Measurements from ENCODE around the gene CACHD1.
A peak's percentile ranks its signal among the peaks of the same experiment; 100 is the strongest.

Gene CACHD1

GRCh38 chr1:64469977-64470664 lies at the start of gene CACHD1:
TSS of gene CACHD1 (plus strand) at chr1:64470129. CDS start at chr1:64470745, 616 bp downstream.
- Histone ChIP-seq H3K4me1 (ENCODE audit: control insufficient read depth, insufficient read depth, low read length) (peaks cover 3% of the 10 kb centered on the region), H3K36me3 (ENCODE audit: control insufficient read depth, insufficient read depth, low read length, severe bottlenecking) (no peaks in the 10 kb centered on the region), H3K9ac (ENCODE audit: low read length) (peak within 1 kb of the TSS; percentile 86), H3K27me3 (replicated peaks; ENCODE audit: control insufficient read depth, insufficient read depth, low read length) (no peaks in the 10 kb centered on the region), H3K4me3 (ENCODE audit: low read length) (peak within 1 kb of the TSS; percentile 88), H3K9me3 (ENCODE audit: control insufficient read depth, low read length) (no peaks in the 10 kb centered on the region)
- peak; percentile 91 for DNase-seq (ENCODE audit: low read depth)

GRCh38 chr1:64421377-64421776 lies 48.6 kb upstream of the CACHD1 start:
- no peaks in the 10 kb centered on the region for H3K9me3 ChIP-seq (ENCODE audit: control insufficient read depth, low read length)
- no peak for DNase-seq (ENCODE audit: low read depth)
- H3K27me3 ChIP-seq (replicated peaks; ENCODE audit: control insufficient read depth, insufficient read depth, low read length) = no peaks in the 10 kb centered on the region
- no peak overlapping the region for H3K9ac ChIP-seq (ENCODE audit: low read length)
- H3K4me3 ChIP-seq (ENCODE audit: low read length) = no peak overlapping the region
- no peaks in the 10 kb centered on the region for H3K36me3 ChIP-seq (ENCODE audit: control insufficient read depth, insufficient read depth, low read length, severe bottlenecking)
- peaks cover 8% of the 10 kb centered on the region for H3K4me1 ChIP-seq (ENCODE audit: control insufficient read depth, insufficient read depth, low read length)

GRCh38 chr1:64423526-64423925 lies 46.4 kb upstream of the CACHD1 start:
- no peak overlapping the region for H3K4me3 ChIP-seq (ENCODE audit: low read length)
- no peaks in the 10 kb centered on the region for H3K36me3 ChIP-seq (ENCODE audit: control insufficient read depth, insufficient read depth, low read length, severe bottlenecking)
- H3K4me1 ChIP-seq (ENCODE audit: control insufficient read depth, insufficient read depth, low read length) = peaks cover 15% of the 10 kb centered on the region
- no peak for DNase-seq (ENCODE audit: low read depth)
- no peak overlapping the region for H3K9ac ChIP-seq (ENCODE audit: low read length)
- H3K9me3 ChIP-seq (ENCODE audit: control insufficient read depth, low read length) = no peaks in the 10 kb centered on the region
- H3K27me3 ChIP-seq (replicated peaks; ENCODE audit: control insufficient read depth, insufficient read depth, low read length) = no peaks in the 10 kb centered on the region

- no peak for DNase-seq (ENCODE audit: low read depth)
Measured at GRCh38 chr1:64424412-64424811, 45.5 kb upstream of the CACHD1 start.

GRCh38 chr1:64425521-64425920 lies 44.4 kb upstream of the CACHD1 start:
- Histone ChIP-seq H3K4me3 (ENCODE audit: low read length) (no peak overlapping the region), H3K9ac (ENCODE audit: low read length) (no peak overlapping the region), H3K4me1 (ENCODE audit: control insufficient read depth, insufficient read depth, low read length) (peaks cover 15% of the 10 kb centered on the region), H3K9me3 (ENCODE audit: control insufficient read depth, low read length) (no peaks in the 10 kb centered on the region), H3K36me3 (ENCODE audit: control insufficient read depth, insufficient read depth, low read length, severe bottlenecking) (no peaks in the 10 kb centered on the region), H3K27me3 (replicated peaks; ENCODE audit: control insufficient read depth, insufficient read depth, low read length) (no peaks in the 10 kb centered on the region)
- DNase-seq (ENCODE audit: low read depth) = no peak

More at GRCh38 chr1:64424412-64424811, 45.5 kb upstream of the CACHD1 start:
- Histone ChIP-seq H3K4me1 (ENCODE audit: control insufficient read depth, insufficient read depth, low read length) (peaks cover 15% of the 10 kb centered on the region), H3K9ac (ENCODE audit: low read length) (no peak overlapping the region), H3K27me3 (replicated peaks; ENCODE audit: control insufficient read depth, insufficient read depth, low read length) (no peaks in the 10 kb centered on the region), H3K9me3 (ENCODE audit: control insufficient read depth, low read length) (no peaks in the 10 kb centered on the region), H3K36me3 (ENCODE audit: control insufficient read depth, insufficient read depth, low read length, severe bottlenecking) (no peaks in the 10 kb centered on the region), H3K4me3 (ENCODE audit: low read length) (no peak overlapping the region)

GRCh38 chr1:64426681-64427080 lies 43.2 kb upstream of the CACHD1 start:
- Histone ChIP-seq H3K4me1 (ENCODE audit: control insufficient read depth, insufficient read depth, low read length) (peaks cover 12% of the 10 kb centered on the region), H3K9me3 (ENCODE audit: control insufficient read depth, low read length) (no peaks in the 10 kb centered on the region), H3K36me3 (ENCODE audit: control insufficient read depth, insufficient read depth, low read length, severe bottlenecking) (no peaks in the 10 kb centered on the region), H3K4me3 (ENCODE audit: low read length) (no peak overlapping the region), H3K9ac (ENCODE audit: low read length) (no peak overlapping the region), H3K27me3 (replicated peaks; ENCODE audit: control insufficient read depth, insufficient read depth, low read length) (no peaks in the 10 kb centered on the region)
- no peak for DNase-seq (ENCODE audit: low read depth)

- Histone ChIP-seq H3K36me3 (ENCODE audit: control insufficient read depth, insufficient read depth, low read length, severe bottlenecking) (no peaks in the 10 kb centered on the region), H3K27me3 (replicated peaks; ENCODE audit: control insufficient read depth, insufficient read depth, low read length) (no peaks in the 10 kb centered on the region), H3K9ac (ENCODE audit: low read length) (no peak overlapping the region), H3K4me1 (ENCODE audit: control insufficient read depth, insufficient read depth, low read length) (peaks cover 8% of the 10 kb centered on the region), H3K9me3 (ENCODE audit: control insufficient read depth, low read length) (no peaks in the 10 kb centered on the region), H3K4me3 (ENCODE audit: low read length) (no peak overlapping the region)
- no peak for DNase-seq (ENCODE audit: low read depth)
Measured at GRCh38 chr1:64427879-64428278, 42.0 kb upstream of the CACHD1 start.

- no peak for DNase-seq (ENCODE audit: low read depth)
- Histone ChIP-seq H3K9ac (ENCODE audit: low read length) (no peak overlapping the region), H3K4me3 (ENCODE audit: low read length) (no peak overlapping the region), H3K27me3 (replicated peaks; ENCODE audit: control insufficient read depth, insufficient read depth, low read length) (no peaks in the 10 kb centered on the region), H3K4me1 (ENCODE audit: control insufficient read depth, insufficient read depth, low read length) (peaks cover 17% of the 10 kb centered on the region), H3K9me3 (ENCODE audit: control insufficient read depth, low read length) (no peaks in the 10 kb centered on the region), H3K36me3 (ENCODE audit: control insufficient read depth, insufficient read depth, low read length, severe bottlenecking) (no peaks in the 10 kb centered on the region)
Measured at GRCh38 chr1:64433308-64433707, 36.6 kb upstream of the CACHD1 start.

GRCh38 chr1:64433747-64434146 lies 36.2 kb upstream of the CACHD1 start:
- Histone ChIP-seq H3K4me1 (ENCODE audit: control insufficient read depth, insufficient read depth, low read length) (peaks cover 17% of the 10 kb centered on the region), H3K4me3 (ENCODE audit: low read length) (no peak overlapping the region), H3K36me3 (ENCODE audit: control insufficient read depth, insufficient read depth, low read length, severe bottlenecking) (no peaks in the 10 kb centered on the region), H3K27me3 (replicated peaks; ENCODE audit: control insufficient read depth, insufficient read depth, low read length) (no peaks in the 10 kb centered on the region), H3K9me3 (ENCODE audit: control insufficient read depth, low read length) (no peaks in the 10 kb centered on the region), H3K9ac (ENCODE audit: low read length) (no peak overlapping the region)
- no peak for DNase-seq (ENCODE audit: low read depth)

- H3K4me1 ChIP-seq (ENCODE audit: control insufficient read depth, insufficient read depth, low read length) = peaks cover 19% of the 10 kb centered on the region
- DNase-seq (ENCODE audit: low read depth) = no peak
- no peak overlapping the region for H3K4me3 ChIP-seq (ENCODE audit: low read length)
- no peaks in the 10 kb centered on the region for H3K36me3 ChIP-seq (ENCODE audit: control insufficient read depth, insufficient read depth, low read length, severe bottlenecking)
- no peak overlapping the region for H3K9ac ChIP-seq (ENCODE audit: low read length)
- no peaks in the 10 kb centered on the region for H3K27me3 ChIP-seq (replicated peaks; ENCODE audit: control insufficient read depth, insufficient read depth, low read length)
- H3K9me3 ChIP-seq (ENCODE audit: control insufficient read depth, low read length) = no peaks in the 10 kb centered on the region
Measured at GRCh38 chr1:64435000-64435399, 34.9 kb upstream of the CACHD1 start.

GRCh38 chr1:64437453-64437852 lies 32.5 kb upstream of the CACHD1 start:
- Histone ChIP-seq H3K27me3 (replicated peaks; ENCODE audit: control insufficient read depth, insufficient read depth, low read length) (no peaks in the 10 kb centered on the region), H3K36me3 (ENCODE audit: control insufficient read depth, insufficient read depth, low read length, severe bottlenecking) (no peaks in the 10 kb centered on the region), H3K9ac (ENCODE audit: low read length) (no peak overlapping the region), H3K9me3 (ENCODE audit: control insufficient read depth, low read length) (no peaks in the 10 kb centered on the region), H3K4me1 (ENCODE audit: control insufficient read depth, insufficient read depth, low read length) (peaks cover 26% of the 10 kb centered on the region), H3K4me3 (ENCODE audit: low read length) (no peak overlapping the region)
- DNase-seq (ENCODE audit: low read depth) = peak; percentile 38

Data from adipocyte (in vitro differentiated cells).